SK-N-MC (cell line): Measurements from ENCODE around the gene MST1R.

Experiments
- EZH2 ChIP-seq: fragments of 200-600 bp; sonication (generic); IDR thresholded peaks from one replicate; pipeline ENCODE4 v1.6.1; 2017; ENCODE audit warnings: antibody characterized with exemption
- FOXP2 ChIP-seq: optimal IDR thresholded peaks from 2 replicates; pipeline ENCODE3; 2011; ENCODE audit warnings: mild to moderate bottlenecking, moderate library complexity; ENCODE audit not compliant: insufficient read depth; ENCODE audit errors: extremely low read length, control extremely low read depth
- POLR2AphosphoS5 ChIP-seq: IDR thresholded peaks from 2 replicates; pipeline ENCODE4 v1.6.1; 2012; ENCODE audit warnings: mild to moderate bottlenecking, low read depth, low read length, borderline replicate concordance

GRCh38 chr3:49906073-49906743, 2.5 kb upstream of the MST1R start:
- TF ChIP-seq EZH2 = no peak
- TF ChIP-seq POLR2AphosphoS5 = no peak
- TF ChIP-seq FOXP2 = no peak
